ENCODE data around the gene MAX.
"Not testable (repeated sequence)": the region's sequence is repeated elsewhere in the genome, so short reads cannot be mapped to it uniquely, and the experiment has no call there.

The MAX gene

DNA sequence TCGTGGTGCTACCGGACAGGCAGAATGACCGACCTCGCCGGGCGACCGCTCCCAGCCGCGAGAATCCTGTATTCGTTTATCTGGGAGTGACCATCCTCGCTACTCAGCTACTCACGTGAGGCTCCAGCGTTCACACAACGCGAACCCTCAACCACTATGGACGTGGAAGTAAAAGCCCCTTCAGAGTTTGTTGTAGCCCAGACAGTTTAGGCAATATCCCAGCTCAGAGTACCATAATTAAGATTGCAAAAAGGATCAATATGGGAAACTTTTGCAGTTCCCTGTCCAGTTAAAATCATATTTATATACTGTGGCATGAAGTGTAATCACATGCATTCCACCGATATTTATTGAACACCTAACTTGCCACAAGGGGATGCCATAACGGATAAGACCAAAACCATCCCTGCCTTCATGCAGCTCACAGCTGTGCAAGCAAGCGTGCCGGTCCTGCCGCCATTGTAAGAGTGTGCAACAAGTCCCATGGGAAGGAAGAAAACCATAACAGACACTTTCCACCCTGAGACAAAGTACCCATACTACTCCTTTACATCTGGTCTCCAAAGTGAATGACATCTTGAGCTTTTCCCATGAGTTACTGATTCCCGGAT lies 938 bp upstream of the MAX start:
- no peak for DNase-seq

GRCh38 chr14:65101631-65102440 lies 481 bp downstream of the MAX start:
- no peak for DNase-seq

- DNase-seq = no peak
Observed at GRCh38 chr14:65100922-65101541, 1.3 kb downstream of the MAX start.

- no peak for DNase-seq
Observed at GRCh38 chr14:65098586-65098985, 3.7 kb downstream of the MAX start.

DNA sequence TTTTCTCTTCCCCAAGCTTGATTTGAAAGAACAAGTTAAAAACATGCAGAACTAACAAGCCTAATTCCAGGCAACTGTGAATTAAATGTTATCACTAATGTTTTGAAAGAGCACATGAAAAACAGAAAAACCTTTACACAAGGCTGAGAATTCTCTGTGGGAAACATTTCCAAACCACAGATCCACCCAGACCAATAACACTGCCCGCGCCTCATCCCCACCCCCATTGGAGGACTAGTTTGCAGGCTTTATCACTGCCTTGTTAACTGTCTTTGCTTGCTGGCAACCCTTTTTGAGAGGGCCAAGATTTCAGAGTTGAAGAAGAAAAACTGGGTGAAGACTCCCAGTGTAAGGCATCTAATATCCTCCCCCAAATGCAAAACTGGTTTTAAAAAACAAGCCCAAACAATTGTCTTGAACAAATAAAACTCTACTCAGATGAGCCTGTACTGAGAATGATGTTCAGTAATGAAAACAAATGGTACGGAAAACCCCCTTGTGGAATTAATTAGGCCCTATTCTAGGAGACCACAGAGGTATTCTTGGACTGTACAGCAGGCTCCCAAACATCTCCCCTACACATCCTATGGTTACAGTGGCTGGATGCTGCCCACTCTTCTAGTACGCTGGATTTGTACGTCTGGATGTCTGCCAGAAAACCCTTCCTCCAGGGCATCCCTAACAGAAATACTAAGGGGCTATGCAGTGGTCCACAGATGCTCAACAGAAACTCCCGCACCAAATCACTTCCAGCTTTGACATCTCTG lies 5.8 kb downstream of the MAX start:
- no peak for DNase-seq

- DNase-seq = peak; percentile 48
Observed at GRCh38 chr14:65095633-65096205, 6.6 kb downstream of the MAX start.

- no peak for DNase-seq
Observed at GRCh38 chr14:65092349-65092748, 10.0 kb downstream of the MAX start.

DNA sequence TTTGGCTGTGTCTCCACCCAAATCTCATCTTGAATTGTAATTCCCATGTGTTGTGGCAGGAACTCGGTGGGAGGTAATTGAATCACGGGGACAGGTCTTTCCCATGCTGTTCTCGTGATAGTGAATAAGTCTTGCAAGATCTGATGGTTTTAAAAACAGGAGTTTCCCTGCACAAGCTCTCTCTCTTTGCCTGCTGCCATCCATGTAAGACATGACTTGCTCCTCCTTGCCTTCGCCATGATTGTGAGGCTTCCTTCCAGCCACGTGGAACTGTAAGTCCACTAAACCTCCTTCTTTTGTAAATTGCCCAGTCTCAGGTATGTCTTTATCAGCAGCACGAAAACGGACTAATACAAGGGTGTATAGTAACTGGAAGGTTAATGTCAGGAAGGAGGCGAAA lies 14.5 kb downstream of the MAX start:
- not testable (repeated sequence) for DNase-seq

DNA sequence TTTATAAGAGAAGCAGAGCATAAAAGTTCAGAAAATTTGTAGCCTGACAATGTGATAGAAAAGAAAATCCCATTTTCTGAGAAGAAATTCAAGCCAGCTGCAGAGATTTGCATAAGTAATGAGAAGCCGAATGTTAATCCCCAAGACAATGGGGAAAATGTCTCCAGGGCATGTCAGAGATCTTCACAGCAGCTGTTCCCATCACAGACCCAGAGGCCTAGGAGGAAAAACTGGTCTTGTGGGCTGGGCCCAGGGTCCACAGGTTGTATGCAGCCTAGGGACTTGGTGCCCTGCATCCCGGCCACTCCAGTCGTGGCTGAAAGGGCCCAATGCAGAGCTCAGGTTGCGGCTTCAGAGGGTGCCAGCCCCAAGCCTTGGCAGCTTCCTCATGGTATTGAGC lies 15.6 kb downstream of the MAX start:
- not testable (repeated sequence) for DNase-seq

GRCh38 chr14:65084554-65085505 lies 17.5 kb downstream of the MAX start:
- no peak for DNase-seq

GRCh38 chr14:65082930-65083329 lies 19.4 kb downstream of the MAX start:
- no peak for DNase-seq

DNA sequence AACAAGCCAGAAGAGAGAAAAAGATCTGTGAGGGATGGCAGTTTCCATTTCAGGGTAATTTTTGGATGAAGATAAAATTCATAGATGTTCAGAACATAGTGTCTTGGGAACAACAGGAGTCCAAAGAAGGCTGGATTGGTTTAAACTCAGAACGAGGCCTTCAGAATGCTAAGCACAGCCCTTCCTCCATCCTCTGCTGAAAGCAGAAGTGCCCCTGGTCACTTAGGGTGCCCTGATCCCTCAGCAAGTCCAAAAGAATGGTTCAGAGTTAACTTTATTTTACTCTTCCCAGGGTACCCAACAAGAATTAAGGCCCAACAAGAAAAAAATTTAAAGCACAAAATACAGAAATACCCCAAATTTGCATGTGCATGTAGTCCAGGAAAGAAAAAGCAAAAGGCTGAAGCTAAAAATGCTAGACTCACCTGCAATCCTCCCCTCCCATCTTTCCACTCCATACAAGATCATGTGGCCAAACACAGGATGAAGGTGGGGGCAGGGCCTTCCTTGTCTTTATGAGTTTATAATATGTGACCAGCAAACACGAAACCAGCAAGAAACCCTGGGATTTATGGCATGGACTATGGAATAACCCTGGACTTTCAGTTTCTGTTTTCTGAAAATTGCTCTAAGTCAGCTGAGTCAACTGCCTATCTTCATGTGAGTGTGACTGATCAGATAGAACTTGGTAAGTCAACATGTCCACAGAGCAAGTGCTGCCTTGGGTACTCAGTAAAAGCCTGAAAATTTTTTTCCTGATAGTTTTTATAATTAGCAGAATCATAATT lies 21.2 kb downstream of the MAX start:
- no peak for DNase-seq

DNA sequence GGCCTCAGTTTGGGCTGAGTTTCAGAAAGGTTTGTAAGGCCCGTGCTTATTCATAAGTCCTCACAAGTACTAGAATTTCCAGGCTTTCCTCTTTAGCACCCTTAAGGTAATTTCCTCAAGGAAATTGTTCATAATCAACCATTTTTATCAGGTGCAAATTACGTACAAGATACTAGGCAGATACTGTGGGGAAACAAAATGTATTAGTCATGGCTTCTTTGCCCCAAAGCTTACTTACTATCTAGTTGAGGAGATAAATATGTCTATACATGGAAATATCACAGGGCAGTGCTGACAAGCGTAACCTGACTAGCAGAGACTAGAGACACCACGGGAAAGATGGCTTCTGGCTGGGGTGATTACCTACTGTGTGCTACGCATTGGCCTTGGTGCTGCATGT lies 22.5 kb downstream of the MAX start:
- DNase-seq = no peak

DNA sequence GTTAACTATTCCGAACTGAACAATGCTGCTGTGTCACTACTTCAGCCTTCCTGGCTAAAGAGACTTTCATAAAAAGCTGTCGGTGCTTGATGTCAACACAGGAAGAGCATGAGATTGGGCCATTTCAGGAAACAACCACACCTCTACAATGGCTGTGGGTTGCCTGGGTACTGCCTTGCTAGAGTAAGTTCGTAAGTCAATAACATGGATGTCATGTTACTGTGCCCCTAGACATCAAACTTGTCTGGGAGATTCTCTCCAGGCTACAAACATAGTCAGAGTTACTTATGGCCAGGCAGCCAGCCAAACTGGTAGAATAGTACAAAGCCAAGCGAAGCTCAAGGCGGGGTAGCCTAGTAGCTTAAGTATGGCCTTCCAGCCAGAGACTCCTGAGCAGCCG lies 23.1 kb downstream of the MAX start:
- no peak for DNase-seq

DNA sequence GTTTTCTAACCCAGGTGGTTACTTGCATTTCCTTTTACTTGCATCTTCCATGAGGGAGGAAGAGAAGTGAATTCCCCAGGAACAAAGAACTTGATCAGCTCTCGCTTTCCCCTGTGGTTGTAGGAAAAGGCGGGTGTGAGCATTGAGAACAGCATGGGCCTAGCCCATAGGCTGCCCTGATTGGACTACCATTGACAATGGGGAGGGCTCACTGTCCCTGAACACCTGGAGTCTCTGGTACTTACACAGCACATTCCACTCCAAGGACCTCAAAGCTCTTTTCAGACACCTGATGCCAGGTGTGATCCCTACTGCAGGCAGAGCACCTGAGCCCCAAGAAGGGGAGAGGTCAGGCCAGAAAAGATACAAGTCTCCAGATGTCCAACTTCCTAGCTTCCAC lies 25.0 kb downstream of the MAX start:
- no peak for DNase-seq

DNA sequence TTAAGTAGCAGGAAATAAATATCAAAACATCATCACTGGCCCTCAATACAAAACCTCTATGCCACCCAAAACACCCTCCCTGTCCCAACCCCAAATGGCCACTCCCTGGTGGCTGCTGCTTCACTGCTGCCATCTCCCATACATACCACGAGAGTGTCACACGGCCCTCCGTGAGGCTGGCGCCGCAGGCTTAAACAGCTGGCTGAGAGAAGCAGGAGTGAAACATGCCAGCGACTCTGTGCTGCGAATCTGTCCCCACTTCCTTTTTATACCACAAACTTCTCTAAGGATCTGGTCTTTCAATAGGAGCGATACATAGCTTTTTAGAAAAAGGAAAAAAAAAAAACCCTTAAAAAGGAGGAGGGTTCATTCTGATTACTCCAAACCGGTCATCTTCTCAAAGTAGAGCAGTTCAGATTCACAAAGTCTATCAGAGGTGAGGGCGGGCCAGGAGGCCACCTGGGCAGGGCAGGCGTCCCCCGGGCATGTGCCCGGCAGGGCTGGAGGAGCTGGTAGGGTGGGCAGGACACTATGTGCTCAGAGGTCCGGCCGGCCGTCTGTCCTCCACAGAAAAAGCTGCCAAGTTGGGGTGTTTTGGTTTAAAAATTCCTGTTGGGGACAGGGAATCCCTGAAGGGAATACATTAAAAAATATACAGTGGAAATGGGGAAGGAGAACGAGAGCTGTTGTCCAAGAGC lies 26.5 kb downstream of the MAX start:
- DNase-seq = no peak

- DNase-seq = no peak
Observed at GRCh38 chr14:65074449-65075150, 27.7 kb downstream of the MAX start.

GRCh38 chr14:65073605-65074201 lies 28.6 kb downstream of the MAX start:
- no peak for DNase-seq

DNA sequence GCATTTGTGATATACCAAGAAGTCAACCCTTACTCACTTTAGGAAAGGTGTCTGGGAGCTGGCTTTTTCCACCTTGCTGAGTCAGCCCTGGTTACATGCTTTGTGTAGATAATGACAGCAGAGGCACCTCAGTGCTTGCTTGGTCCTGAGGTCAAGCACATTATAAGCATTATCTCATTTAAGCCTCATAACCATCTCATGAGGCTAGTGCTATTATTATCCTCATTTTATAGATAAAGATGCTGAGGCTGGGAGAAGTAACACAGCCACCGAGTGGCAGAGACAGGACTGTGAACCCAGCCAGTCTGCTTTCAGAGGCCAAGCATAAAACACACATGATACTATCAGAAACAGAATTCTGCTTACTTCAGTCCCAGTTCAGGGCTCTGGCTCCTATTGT lies 29.4 kb downstream of the MAX start:
- no peak for DNase-seq
